T-helper 1 cell treated with Interleukin-12 subunit alpha and Interleukin-12 subunit beta and Interleukin-4 antibody, amounts not matched to agents 30 μg/mL and 1 μg/mL, for 36 hours (primary cell): Measurements from ENCODE around the gene CCDC60.

Source experiments
- H3K27ac Mint-ChIP-seq: one replicate; pipeline ENCODE4 v1.8.0; 2021; ENCODE audit warnings: mild to moderate bottlenecking, mixed read lengths
- H3K27me3 Mint-ChIP-seq: one replicate; pipeline ENCODE4 v1.8.0; 2021; ENCODE audit warnings: low read depth, mixed read lengths
- H3K36me3 Mint-ChIP-seq: one replicate; pipeline ENCODE4 v1.8.0; 2021; ENCODE audit warnings: low read depth, mixed read lengths
- H3K4me1 Mint-ChIP-seq: one replicate; pipeline ENCODE4 v1.8.0; 2021; ENCODE audit warnings: low read depth, mixed read lengths
- H3K4me3 Mint-ChIP-seq: one replicate; pipeline ENCODE4 v1.8.0; 2021; ENCODE audit warnings: mild to moderate bottlenecking, moderate library complexity, mixed read lengths
- H3K9me3 Mint-ChIP-seq: one replicate; pipeline ENCODE4 v1.8.0; 2021; ENCODE audit warnings: mixed read lengths

The CCDC60 gene

GRCh38 chr12:119334430-119335170 is at the start of gene CCDC60:
TSS of gene CCDC60 (plus strand) at chr12:119334729. CDS start at chr12:119335177, 448 bp downstream.
- no peak within 1 kb of the TSS for H3K4me3 Mint-ChIP-seq

GRCh38 chr12:119288576-119288975 is 46.0 kb upstream of the CCDC60 start:
- Mint-ChIP-seq H3K27ac (no peak overlapping the region), H3K4me1 (no peaks in the 10 kb centered on the region), H3K9me3 (no peaks in the 10 kb centered on the region), H3K27me3 (no peaks in the 10 kb centered on the region), H3K36me3 (no peaks in the 10 kb centered on the region), H3K4me3 (no peak overlapping the region)

More at GRCh38 chr12:119334430-119335170, at the start of gene CCDC60:
- no peaks in the 10 kb centered on the region for H3K9me3 Mint-ChIP-seq
- H3K27ac Mint-ChIP-seq, result no peak within 1 kb of the TSS
- no peaks in the 10 kb centered on the region for H3K4me1 Mint-ChIP-seq
- H3K27me3 Mint-ChIP-seq, result peaks cover 6% of the 10 kb centered on the region
- no peaks in the 10 kb centered on the region for H3K36me3 Mint-ChIP-seq

GRCh38 chr12:119292893-119293630 is 41.5 kb upstream of the CCDC60 start:
- no peak overlapping the region for H3K4me3 Mint-ChIP-seq
- H3K4me1 Mint-ChIP-seq, result no peaks in the 10 kb centered on the region
- no peak overlapping the region for H3K27ac Mint-ChIP-seq
- H3K9me3 Mint-ChIP-seq, result no peaks in the 10 kb centered on the region
- H3K27me3 Mint-ChIP-seq, result no peaks in the 10 kb centered on the region
- no peaks in the 10 kb centered on the region for H3K36me3 Mint-ChIP-seq

- Mint-ChIP-seq H3K9me3 (no peaks in the 10 kb centered on the region), H3K4me1 (no peaks in the 10 kb centered on the region), H3K36me3 (no peaks in the 10 kb centered on the region), H3K4me3 (no peak overlapping the region), H3K27ac (no peak overlapping the region), H3K27me3 (no peaks in the 10 kb centered on the region)
These were observed 40.3 kb upstream of the CCDC60 start for GRCh38 chr12:119294211-119294610.

- Mint-ChIP-seq H3K27me3 (no peaks in the 10 kb centered on the region), H3K36me3 (no peaks in the 10 kb centered on the region), H3K4me3 (no peak overlapping the region), H3K9me3 (no peaks in the 10 kb centered on the region), H3K4me1 (no peaks in the 10 kb centered on the region), H3K27ac (no peak overlapping the region)
These were observed 38.0 kb upstream of the CCDC60 start for GRCh38 chr12:119296535-119296934.

- Mint-ChIP-seq H3K9me3 (no peaks in the 10 kb centered on the region), H3K36me3 (no peaks in the 10 kb centered on the region), H3K27ac (no peak overlapping the region), H3K27me3 (no peaks in the 10 kb centered on the region), H3K4me1 (no peaks in the 10 kb centered on the region), H3K4me3 (no peak overlapping the region)
These were observed 35.4 kb upstream of the CCDC60 start for GRCh38 chr12:119299130-119299529.

GRCh38 chr12:119301379-119301778 is 33.1 kb upstream of the CCDC60 start:
- no peaks in the 10 kb centered on the region for H3K27me3 Mint-ChIP-seq
- no peaks in the 10 kb centered on the region for H3K9me3 Mint-ChIP-seq
- no peaks in the 10 kb centered on the region for H3K36me3 Mint-ChIP-seq

GRCh38 chr12:119302451-119303080 is 32.0 kb upstream of the CCDC60 start:
- Mint-ChIP-seq H3K4me1 (no peaks in the 10 kb centered on the region), H3K27ac (no peak overlapping the region), H3K36me3 (no peaks in the 10 kb centered on the region), H3K27me3 (no peaks in the 10 kb centered on the region), H3K9me3 (no peaks in the 10 kb centered on the region), H3K4me3 (no peak overlapping the region)

More at GRCh38 chr12:119301379-119301778, 33.1 kb upstream of the CCDC60 start:
- Mint-ChIP-seq H3K27ac (no peak overlapping the region), H3K4me1 (no peaks in the 10 kb centered on the region), H3K4me3 (no peak overlapping the region)

GRCh38 chr12:119306593-119306992 is 27.9 kb upstream of the CCDC60 start:
- no peaks in the 10 kb centered on the region for H3K4me1 Mint-ChIP-seq
- H3K36me3 Mint-ChIP-seq, result no peaks in the 10 kb centered on the region
- no peak overlapping the region for H3K27ac Mint-ChIP-seq

GRCh38 chr12:119307747-119308146 is 26.8 kb upstream of the CCDC60 start:
- no peak overlapping the region for H3K4me3 Mint-ChIP-seq
- no peaks in the 10 kb centered on the region for H3K36me3 Mint-ChIP-seq
- no peaks in the 10 kb centered on the region for H3K27me3 Mint-ChIP-seq
- H3K4me1 Mint-ChIP-seq, result no peaks in the 10 kb centered on the region
- H3K27ac Mint-ChIP-seq, result no peak overlapping the region
- H3K9me3 Mint-ChIP-seq, result no peaks in the 10 kb centered on the region

More at GRCh38 chr12:119306593-119306992, 27.9 kb upstream of the CCDC60 start:
- Mint-ChIP-seq H3K27me3 (no peaks in the 10 kb centered on the region), H3K9me3 (no peaks in the 10 kb centered on the region), H3K4me3 (no peak overlapping the region)

GRCh38 chr12:119308708-119309456 is 25.6 kb upstream of the CCDC60 start:
- no peaks in the 10 kb centered on the region for H3K4me1 Mint-ChIP-seq
- no peaks in the 10 kb centered on the region for H3K36me3 Mint-ChIP-seq
- no peaks in the 10 kb centered on the region for H3K9me3 Mint-ChIP-seq
- H3K27ac Mint-ChIP-seq, result no peak overlapping the region
- H3K27me3 Mint-ChIP-seq, result no peaks in the 10 kb centered on the region
- H3K4me3 Mint-ChIP-seq, result no peak overlapping the region

- Mint-ChIP-seq H3K9me3 (no peaks in the 10 kb centered on the region), H3K4me3 (no peak overlapping the region), H3K27ac (no peak overlapping the region), H3K36me3 (no peaks in the 10 kb centered on the region), H3K4me1 (no peaks in the 10 kb centered on the region), H3K27me3 (no peaks in the 10 kb centered on the region)
These were observed 22.7 kb upstream of the CCDC60 start for GRCh38 chr12:119311878-119312277.

- Mint-ChIP-seq H3K27me3 (no peaks in the 10 kb centered on the region), H3K36me3 (no peaks in the 10 kb centered on the region), H3K27ac (no peak overlapping the region), H3K4me3 (no peak overlapping the region), H3K9me3 (no peaks in the 10 kb centered on the region), H3K4me1 (no peaks in the 10 kb centered on the region)
These were observed 21.6 kb upstream of the CCDC60 start for GRCh38 chr12:119312904-119313303.

- Mint-ChIP-seq H3K4me3 (no peak overlapping the region), H3K36me3 (no peaks in the 10 kb centered on the region), H3K27ac (no peak overlapping the region), H3K27me3 (no peaks in the 10 kb centered on the region), H3K9me3 (no peaks in the 10 kb centered on the region), H3K4me1 (no peaks in the 10 kb centered on the region)
These were observed 20.2 kb upstream of the CCDC60 start for GRCh38 chr12:119314290-119314689.
